ENCODE measurements around the gene DRD3. TPM values are rescaled to one million over a fixed set of nuclear protein-coding genes. Genes with fewer than 3 reads are reported as not detected.

The DRD3 gene
- total and polyA plus RNA-seq, 12 donors = not detected

DNA sequence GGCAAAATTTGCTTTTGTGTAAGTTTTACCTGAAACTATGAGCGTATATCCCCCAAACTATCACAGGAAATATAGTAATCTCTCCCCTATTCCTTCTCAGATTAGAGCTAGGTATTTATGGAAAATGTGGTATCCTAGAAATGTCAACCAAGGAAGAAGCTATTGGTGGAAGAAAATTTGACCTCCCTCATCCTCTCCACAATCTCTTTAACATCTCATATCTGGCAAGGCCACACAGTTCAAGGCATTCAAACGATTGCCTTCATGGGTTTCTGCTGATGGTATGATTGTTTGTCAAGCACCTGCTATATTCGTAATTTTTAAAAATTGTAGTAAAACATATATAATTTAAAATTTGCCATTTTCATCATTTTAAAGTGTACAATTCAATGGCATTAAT is 27.5 kb upstream of the DRD3 start:
- H3K36me3 ChIP-seq (replicated peaks in 1 of 2) = no peaks in the 10 kb centered on the region
- H3K9me3 ChIP-seq (replicated peaks in 1 of 3) = no peaks in the 10 kb centered on the region
- DNase-seq = no peak
- peaks cover 5% of the 10 kb centered on the region for H3K27me3 ChIP-seq
- TF ChIP-seq POLR2A (IDR thresholded peaks at IDR 0.05) = no peak
- 69 to 74% (median 70%) methylated on average over 3 of the region's 3 CpGs for WGBS, 4 donors
- H3K4me3 ChIP-seq = no peak overlapping the region
- H3K4me1 ChIP-seq (replicated peaks in 1 of 2) = no peaks in the 10 kb centered on the region
- H3K27ac ChIP-seq = no peak overlapping the region
- intact Hi-C loops (cut with DNase I) = no loop called here

DNA sequence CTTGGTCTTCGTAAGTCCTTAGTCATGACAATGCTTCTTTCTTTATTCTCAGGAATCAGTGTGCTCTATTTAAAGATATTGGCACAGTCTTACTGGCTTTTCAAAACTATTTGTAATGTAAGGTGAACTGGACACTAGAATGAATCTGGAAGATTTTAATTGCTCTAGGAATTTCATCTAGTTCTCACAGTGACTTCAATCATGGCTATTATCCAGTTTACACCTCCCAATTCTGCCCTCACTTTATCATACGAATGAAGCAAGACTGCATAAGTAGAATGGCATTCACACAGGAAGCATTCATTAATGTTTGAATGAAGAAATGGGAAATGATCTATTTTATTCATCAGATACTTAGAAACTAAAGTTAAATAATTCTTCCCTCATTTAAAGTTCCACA is 26.7 kb upstream of the DRD3 start:
- intact Hi-C loops (cut with DNase I) = no loop called here
- no peak for TF ChIP-seq POLR2A (IDR thresholded peaks at IDR 0.05)
- TF ChIP-seq, protein P1, sequence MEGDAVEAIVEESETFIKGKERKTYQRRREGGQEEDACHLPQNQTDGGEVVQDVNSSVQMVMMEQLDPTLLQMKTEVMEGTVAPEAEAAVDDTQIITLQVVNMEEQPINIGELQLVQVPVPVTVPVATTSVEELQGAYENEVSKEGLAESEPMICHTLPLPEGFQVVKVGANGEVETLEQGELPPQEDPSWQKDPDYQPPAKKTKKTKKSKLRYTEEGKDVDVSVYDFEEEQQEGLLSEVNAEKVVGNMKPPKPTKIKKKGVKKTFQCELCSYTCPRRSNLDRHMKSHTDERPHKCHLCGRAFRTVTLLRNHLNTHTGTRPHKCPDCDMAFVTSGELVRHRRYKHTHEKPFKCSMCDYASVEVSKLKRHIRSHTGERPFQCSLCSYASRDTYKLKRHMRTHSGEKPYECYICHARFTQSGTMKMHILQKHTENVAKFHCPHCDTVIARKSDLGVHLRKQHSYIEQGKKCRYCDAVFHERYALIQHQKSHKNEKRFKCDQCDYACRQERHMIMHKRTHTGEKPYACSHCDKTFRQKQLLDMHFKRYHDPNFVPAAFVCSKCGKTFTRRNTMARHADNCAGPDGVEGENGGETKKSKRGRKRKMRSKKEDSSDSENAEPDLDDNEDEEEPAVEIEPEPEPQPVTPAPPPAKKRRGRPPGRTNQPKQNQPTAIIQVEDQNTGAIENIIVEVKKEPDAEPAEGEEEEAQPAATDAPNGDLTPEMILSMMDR (IDR thresholded peaks at IDR 0.05) = no peak
- WGBS, 4 donors = 67 to 84% (median 72%) methylated on average over 2 of the region's 2 CpGs

DNA sequence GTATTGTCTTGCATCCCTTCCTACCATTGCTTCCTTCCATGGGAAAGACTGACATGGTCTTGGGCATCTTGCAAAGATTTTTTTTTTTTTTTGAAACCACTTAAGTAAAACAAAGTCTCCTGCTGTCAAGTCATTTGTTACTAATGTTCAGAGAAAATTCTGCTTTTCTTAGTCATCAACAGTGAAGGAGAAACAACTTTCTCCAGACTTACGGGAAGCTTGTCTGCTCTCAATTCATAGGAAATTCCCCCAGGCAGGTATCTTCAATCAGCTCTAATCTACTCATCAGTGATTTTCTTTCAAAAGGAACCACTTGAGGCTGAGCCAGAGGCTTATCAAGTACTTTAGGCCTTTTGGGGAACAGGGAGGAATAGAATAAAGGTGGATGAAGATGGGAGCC is 15.9 kb upstream of the DRD3 start:
- 78 to 91% (median 87%) methylated on average over 1 of the region's 1 CpG for WGBS, 4 donors
- intact Hi-C loops (cut with DNase I) = no loop called here
- no peaks in the 10 kb centered on the region for H3K4me1 ChIP-seq (replicated peaks in 1 of 2)
- no peaks in the 10 kb centered on the region for H3K27me3 ChIP-seq
- DNase-seq = no peak
- no peak overlapping the region for H3K4me3 ChIP-seq
- H3K27ac ChIP-seq = no peak overlapping the region
- no peaks in the 10 kb centered on the region for H3K9me3 ChIP-seq (replicated peaks in 1 of 3)
- TF ChIP-seq, protein P1 (IDR thresholded peaks at IDR 0.05) = no peak
- no peak for TF ChIP-seq POLR2A (IDR thresholded peaks at IDR 0.05)
- H3K36me3 ChIP-seq (replicated peaks in 1 of 2) = no peaks in the 10 kb centered on the region

More for the DNA sequence above, 26.7 kb upstream of the DRD3 start:
- Histone ChIP-seq H3K4me3 (no peak overlapping the region), H3K27me3 (peaks cover 5% of the 10 kb centered on the region), H3K4me1 (replicated peaks in 1 of 2) (no peaks in the 10 kb centered on the region), H3K9me3 (replicated peaks in 1 of 3) (no peaks in the 10 kb centered on the region), H3K27ac (no peak overlapping the region), H3K36me3 (replicated peaks in 1 of 2) (no peaks in the 10 kb centered on the region)
- DNase-seq = no peak

DNA sequence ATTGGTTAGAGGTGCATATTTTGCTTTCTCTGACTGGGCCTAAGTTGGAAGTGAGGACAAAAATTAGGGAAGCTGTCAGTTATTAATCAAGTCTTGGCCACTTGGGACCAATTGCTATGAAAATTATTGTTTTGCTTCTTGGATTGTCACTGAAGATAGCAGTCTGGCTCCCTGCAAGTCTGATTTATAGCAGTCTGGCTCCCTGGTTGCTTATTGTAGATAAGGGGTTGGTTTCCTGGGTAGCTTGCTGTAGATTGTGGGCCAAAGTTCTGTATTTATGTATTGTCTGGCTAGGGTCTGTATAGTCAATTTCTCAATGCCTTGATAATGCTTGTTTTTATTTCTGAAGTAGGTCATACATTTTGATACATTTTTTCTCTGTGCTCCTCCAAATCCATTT is 13.3 kb upstream of the DRD3 start:
- no peak overlapping the region for H3K4me3 ChIP-seq
- intact Hi-C loops (cut with DNase I) = no loop called here
- no peaks in the 10 kb centered on the region for H3K36me3 ChIP-seq (replicated peaks in 1 of 2)
- H3K4me1 ChIP-seq (replicated peaks in 1 of 2) = no peaks in the 10 kb centered on the region
- H3K27me3 ChIP-seq = no peaks in the 10 kb centered on the region
- no peak overlapping the region for H3K27ac ChIP-seq
- TF ChIP-seq, protein P1 (IDR thresholded peaks at IDR 0.05) = no peak
- TF ChIP-seq POLR2A (IDR thresholded peaks at IDR 0.05) = no peak
- DNase-seq = no peak
- no peaks in the 10 kb centered on the region for H3K9me3 ChIP-seq (replicated peaks in 1 of 3)

DNA sequence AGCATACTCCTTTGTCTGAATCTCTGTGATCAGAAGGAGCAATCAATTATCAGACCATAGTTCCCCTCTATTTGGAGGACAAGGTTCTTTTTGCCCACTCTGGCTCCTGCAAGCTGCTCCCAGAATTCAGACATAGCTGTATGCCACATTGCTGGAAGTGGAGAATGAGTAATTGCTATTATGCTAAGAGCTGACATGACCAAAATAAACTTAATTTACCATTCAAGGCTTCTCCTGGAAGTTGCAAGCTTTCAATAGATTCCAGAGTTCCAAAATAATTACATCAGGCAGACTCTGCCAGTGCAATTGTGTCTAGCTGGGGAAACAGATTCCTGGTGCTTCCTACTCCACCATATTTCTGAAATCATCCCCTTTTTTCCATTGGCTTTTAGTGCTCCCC is 7.6 kb upstream of the DRD3 start:
- intact Hi-C loops (cut with DNase I) = no loop called here
- no peaks in the 10 kb centered on the region for H3K27me3 ChIP-seq

More for the DNA sequence above, 7.6 kb upstream of the DRD3 start:
- Histone ChIP-seq H3K36me3 (replicated peaks in 1 of 2) (no peaks in the 10 kb centered on the region), H3K4me3 (no peak overlapping the region), H3K27ac (no peak overlapping the region), H3K4me1 (replicated peaks in 1 of 2) (no peaks in the 10 kb centered on the region), H3K9me3 (replicated peaks in 1 of 3) (peaks cover 0 to 6% (median 4%) of the 10 kb centered on the region in 3 donors)
- DNase-seq = no peak
- no peak for TF ChIP-seq POLR2A (IDR thresholded peaks at IDR 0.05)
- TF ChIP-seq, protein P1 (IDR thresholded peaks at IDR 0.05) = no peak

All from adrenal gland (tissue), 12 donors.